Heart left ventricle (tissue), 16 donors: Measurements from ENCODE around the gene FXYD5. TPM values are rescaled to one million over a fixed set of nuclear protein-coding genes. Genes with fewer than 3 reads are reported as not detected.
A peak's percentile ranks its signal among the peaks of the same experiment; 100 is the strongest.

ENCODE experiments used
- ATAC-seq, 4 donors: fragments of 200-7000 bp; cut with Tn5 transposase; one replicate each; pipeline ENCODE4 v1.9.1; 2020 to 2022; ENCODE audit warnings: moderate library complexity in 4 of 4, mild to moderate bottlenecking in 3 of 4, moderate number of reproducible peaks in 1 of 4
- DNase-seq, 5 donors: peaks; one replicate each; pipeline ENCODE4 v3.0.0-alpha.2; 2020
- H3K27ac ChIP-seq, 12 donors: fragments of 200-600 bp; sonication (generic) in 4 of 12; one replicate each; pipeline versions ENCODE4 v1.5.0 to v1.8.0; 2016 to 2022; ENCODE audit warnings: mild to moderate bottlenecking in 2 of 12
- H3K27me3 ChIP-seq, 9 donors: fragments of 200-600 bp; sonication (generic) in 2 of 9; one replicate each; pipeline versions ENCODE4 v1.5.1 to v1.8.0; 2016 to 2022; ENCODE audit warnings: mild to moderate bottlenecking in 3 of 9
- H3K36me3 ChIP-seq, 9 donors: fragments of 200-600 bp; sonication (generic) in 2 of 9; one replicate each; pipeline versions ENCODE4 v1.5.0 to v1.8.0; 2018 to 2022; ENCODE audit warnings: mild to moderate bottlenecking in 2 of 9
- H3K4me1 ChIP-seq, 12 donors: fragments of 200-600 bp; sonication (generic) in 4 of 12; one replicate each; pipeline versions ENCODE4 v1.5.0 to v1.8.0; 2016 to 2022; ENCODE audit warnings: mild to moderate bottlenecking in 3 of 12
- H3K4me3 ChIP-seq, 12 donors: fragments of 200-600 bp; sonication (generic) in 4 of 12; one replicate each; pipeline versions ENCODE4 v1.5.0 to v1.8.0; 2017 to 2022; ENCODE audit warnings: mild to moderate bottlenecking in 9 of 12, moderate library complexity in 4 of 12
- H3K9me3 ChIP-seq, 12 donors: fragments of 200-600 bp; sonication (generic) in 4 of 12; one replicate each; pipeline versions ENCODE4 v1.5.0 to v1.8.0; 2016 to 2022; ENCODE audit warnings: mild to moderate bottlenecking in 1 of 12
- POLR2A ChIP-seq, 2 donors: fragments of 450-650 bp; IDR thresholded peaks; one replicate each; pipeline ENCODE4 v1.6.1; 2017; ENCODE audit warnings: antibody characterized with exemption in 2 of 2, mild to moderate bottlenecking in 2 of 2, moderate library complexity in 2 of 2
- WGBS, 4 donors: extraction: QIAGEN DNeasy Blood & Tissue Kit in 2 of 4; methylation state at CpG; one replicate each; pipeline versions ENCODE4 v1.1.5 to v1.1.7; 2013 to 2018; 5-methylcytosine and 5-hydroxymethylcytosine counted together
- intact Hi-C, 10 donors: fragments of 100-400 bp; cut with DNase I; formaldehyde crosslinking; loops; one replicate each; pipeline versions ENCODE4 v1.11.1 to v1.14.2; 2022
- long read RNA-seq, 3 donors: library from polyadenylated mRNA; unstranded; transcript quantifications; one replicate each; pipeline ENCODE4 v2.0.0, GENCODE V29; 2020 to 2021
- polyA plus RNA-seq, 2 donors: library from polyadenylated mRNA; stranded (reverse); fragments of 200-250 nt; gene quantifications; one replicate each; pipeline ENCODE4 v1.2.3, GENCODE V29; 2013
- total RNA-seq, 9 donors: library from RNA; depleted of rRNA in 2 of 9; stranded (reverse); fragments of >200 nt in 2 of 9; fragmentation: NEBNext Ultra II Directional in 3 of 9; extraction: Animal tissue kit (Norgen Biotek cat#: 25700) in 3 of 9; gene quantifications; one replicate each; pipeline versions ENCODE4 v1.1.0 to v1.2.4, GENCODE V29; 2016 to 2023
- TF ChIP-seq, protein P1 (sequence below), 12 donors: fragments of 200-600 bp; sonication (generic) in 4 of 12; IDR thresholded peaks; one replicate each; pipeline versions ENCODE4 v1.5.0 to v1.8.0; 2018 to 2022; ENCODE audit warnings: antibody characterized with exemption in 12 of 12, mild to moderate bottlenecking in 5 of 12
- donor health status: ischemic (EF 13 %, LVEDD 7.1; RV severe dilation, severe dysfunction).
- donor health status: healthy with polysubstance abuse.
- donor health status: DM: no; HTN: yes; CAD: no.
- donor health status: DM: no; HTN: no; CAD: no.
- donor health status: ischemic (EF 25% LVEDD 6.9; RV normal size, moderate dysfunction).
- donor health status: ischemic (EF 25% LVEDD 5.7; RV mildly dilated, moderate dysfunction).
- donor health status: healthy.
- donor health status: DM: yes; HTN: yes; CAD: no.
- donor health status: ischemic (EF 35%, LVEDD 5.7; RV mildly dilated, moderate dysfunction).
- donor health status: nonischemic (EF 11% LVEDD 7.7; RV severe dilation, severe dysfunction).
- donor health status: DM: yes; HTN: yes; CAD: no.
- donor health status: PGD.
- donor health status: ischemic (EF 29% LVEDD 5.4; RV normal size, mild dysfunction).
- donor health status: nonischemic (EF 23%, LVEDD 6.1; RV moderate dilation, normal function).

The FXYD5 gene, protein sequence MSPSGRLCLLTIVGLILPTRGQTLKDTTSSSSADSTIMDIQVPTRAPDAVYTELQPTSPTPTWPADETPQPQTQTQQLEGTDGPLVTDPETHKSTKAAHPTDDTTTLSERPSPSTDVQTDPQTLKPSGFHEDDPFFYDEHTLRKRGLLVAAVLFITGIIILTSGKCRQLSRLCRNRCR
- total RNA-seq (10 to 100 TPM; 15.3 to 87.9 (median 19.5) TPM), polyA plus RNA-seq (10 to 100 TPM; 31.0 to 59.2 TPM)
- long read RNA-seq, donor 1, partial matches to known transcripts, result 0 of 7 reads
- long read RNA-seq, donor 1, other reads (novel, unspliced or antisense), result 2 of 7 reads
- long read RNA-seq, donor 2, partial matches to known transcripts, result 2 of 8 reads
- long read RNA-seq, donor 2, other reads (novel, unspliced or antisense), result 1 of 8 reads
- long read RNA-seq, donor 3, partial matches to known transcripts, result 1 of 2 reads
- long read RNA-seq, donor 3, other reads (novel, unspliced or antisense), result 1 of 2 reads

DNA sequence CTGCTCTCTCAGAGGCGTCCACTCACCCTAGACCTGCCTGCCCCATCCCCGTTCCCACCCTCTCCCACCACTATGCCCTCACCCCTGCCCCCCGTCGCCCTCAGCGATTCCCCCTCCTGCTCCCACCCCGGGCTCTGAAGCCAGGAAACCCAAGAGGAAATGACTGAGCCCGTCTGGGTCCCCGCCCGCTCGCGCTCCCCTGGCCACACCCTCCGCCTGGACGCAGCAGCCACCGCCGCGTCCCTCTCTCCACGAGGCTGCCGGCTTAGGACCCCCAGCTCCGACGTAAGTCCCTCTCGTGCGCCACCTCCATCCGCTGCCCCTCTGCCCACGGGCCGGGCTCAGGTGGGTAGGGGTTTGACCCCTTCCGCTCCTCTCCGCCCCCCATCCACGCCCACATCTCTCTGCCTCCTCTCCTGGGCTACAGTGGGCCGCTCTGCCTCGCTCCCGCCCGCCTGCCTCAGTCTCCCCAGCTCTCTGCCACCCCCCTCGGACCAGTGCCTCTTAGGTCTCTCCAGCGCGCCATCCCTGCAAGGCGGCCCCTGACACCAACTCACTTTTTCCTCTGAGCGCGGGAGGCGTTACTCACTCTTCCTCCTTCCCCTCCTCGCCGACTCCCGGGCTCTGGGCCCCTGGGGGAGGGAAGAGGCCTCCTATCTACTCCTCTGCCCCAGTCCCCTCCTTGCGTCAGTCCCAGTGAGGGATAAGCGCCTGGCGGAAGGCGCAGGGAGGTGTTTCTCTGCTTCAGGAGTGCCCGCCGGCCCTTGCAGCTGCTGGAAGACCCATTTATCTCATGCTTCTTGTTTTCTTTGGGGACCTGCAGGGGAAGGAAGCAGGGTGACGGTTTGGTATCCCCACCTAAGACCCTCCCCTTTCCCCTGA, at the start of gene FXYD5:
Gene FXYD5, plus strand, starts transcription at position 211 of the 882 bp plus-strand sequence. CDS start 816 bp downstream, outside the sequence.
- intact Hi-C loops, result loop anchor here in 2 of 10 donors (5.0 to 10.0 kb wide), 2 partner anchors 90 to 113 kb away; partner anchors contain the start of genes USF2 (in 2 of the 2) and LSR (in 1 of the 2)
- peak in 1 of 2 donors; percentile 50 for TF ChIP-seq POLR2A (IDR thresholded peaks at IDR 0.05)
- TF ChIP-seq, protein P1, sequence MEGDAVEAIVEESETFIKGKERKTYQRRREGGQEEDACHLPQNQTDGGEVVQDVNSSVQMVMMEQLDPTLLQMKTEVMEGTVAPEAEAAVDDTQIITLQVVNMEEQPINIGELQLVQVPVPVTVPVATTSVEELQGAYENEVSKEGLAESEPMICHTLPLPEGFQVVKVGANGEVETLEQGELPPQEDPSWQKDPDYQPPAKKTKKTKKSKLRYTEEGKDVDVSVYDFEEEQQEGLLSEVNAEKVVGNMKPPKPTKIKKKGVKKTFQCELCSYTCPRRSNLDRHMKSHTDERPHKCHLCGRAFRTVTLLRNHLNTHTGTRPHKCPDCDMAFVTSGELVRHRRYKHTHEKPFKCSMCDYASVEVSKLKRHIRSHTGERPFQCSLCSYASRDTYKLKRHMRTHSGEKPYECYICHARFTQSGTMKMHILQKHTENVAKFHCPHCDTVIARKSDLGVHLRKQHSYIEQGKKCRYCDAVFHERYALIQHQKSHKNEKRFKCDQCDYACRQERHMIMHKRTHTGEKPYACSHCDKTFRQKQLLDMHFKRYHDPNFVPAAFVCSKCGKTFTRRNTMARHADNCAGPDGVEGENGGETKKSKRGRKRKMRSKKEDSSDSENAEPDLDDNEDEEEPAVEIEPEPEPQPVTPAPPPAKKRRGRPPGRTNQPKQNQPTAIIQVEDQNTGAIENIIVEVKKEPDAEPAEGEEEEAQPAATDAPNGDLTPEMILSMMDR (IDR thresholded peaks at IDR 0.05), result peak in 1 of 12 donors; percentile 10
- ATAC-seq, result peak; percentile 65 to 95 (median 89)
- Histone ChIP-seq H3K4me1 (peaks cover 0 to 34% (median 18%) of the 10 kb centered on the region in 12 donors), H3K4me3 (peak within 1 kb of the TSS; percentile 63 to 97 (median 74)), H3K36me3 (peaks cover 0 to 31% (median 22%) of the 10 kb centered on the region in 9 donors), H3K27me3 (peaks cover 0 to 30% (median 4%) of the 10 kb centered on the region in 9 donors), H3K27ac (peak within 1 kb of the TSS; percentile 68 to 91 (median 79)), H3K9me3 (no peaks in the 10 kb centered on the region)
- 1 to 5% (median 2%) methylated on average over 28 to 49 of the region's 49 CpGs for WGBS, 4 donors
- DNase-seq, result peak; percentile 75 to 85 (median 81)

DNA sequence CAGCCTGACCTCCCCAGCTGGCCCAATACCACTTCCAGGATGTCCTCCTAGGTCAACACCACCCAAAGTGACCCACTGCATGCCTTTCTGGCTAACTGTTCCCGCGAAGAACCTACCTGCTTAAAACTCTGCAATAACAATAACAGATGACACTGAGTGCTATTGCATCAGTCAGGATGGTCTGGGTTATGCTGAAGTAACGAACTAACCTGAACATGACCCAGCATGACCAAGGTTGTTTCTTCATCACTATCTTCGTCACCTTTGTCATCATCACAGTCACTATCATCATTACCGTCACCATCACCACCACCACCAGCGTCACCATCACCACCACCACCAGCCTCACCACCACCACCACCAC, 49.5 kb upstream of the FXYD5 start:
- WGBS, 4 donors, result 95 to 97% (median 97%) methylated on average over 6 of the region's 6 CpGs
- no peaks in the 10 kb centered on the region for H3K4me1 ChIP-seq
- TF ChIP-seq, protein P1 (IDR thresholded peaks at IDR 0.05), result no peak
- TF ChIP-seq POLR2A (IDR thresholded peaks at IDR 0.05), result no peak

DNA sequence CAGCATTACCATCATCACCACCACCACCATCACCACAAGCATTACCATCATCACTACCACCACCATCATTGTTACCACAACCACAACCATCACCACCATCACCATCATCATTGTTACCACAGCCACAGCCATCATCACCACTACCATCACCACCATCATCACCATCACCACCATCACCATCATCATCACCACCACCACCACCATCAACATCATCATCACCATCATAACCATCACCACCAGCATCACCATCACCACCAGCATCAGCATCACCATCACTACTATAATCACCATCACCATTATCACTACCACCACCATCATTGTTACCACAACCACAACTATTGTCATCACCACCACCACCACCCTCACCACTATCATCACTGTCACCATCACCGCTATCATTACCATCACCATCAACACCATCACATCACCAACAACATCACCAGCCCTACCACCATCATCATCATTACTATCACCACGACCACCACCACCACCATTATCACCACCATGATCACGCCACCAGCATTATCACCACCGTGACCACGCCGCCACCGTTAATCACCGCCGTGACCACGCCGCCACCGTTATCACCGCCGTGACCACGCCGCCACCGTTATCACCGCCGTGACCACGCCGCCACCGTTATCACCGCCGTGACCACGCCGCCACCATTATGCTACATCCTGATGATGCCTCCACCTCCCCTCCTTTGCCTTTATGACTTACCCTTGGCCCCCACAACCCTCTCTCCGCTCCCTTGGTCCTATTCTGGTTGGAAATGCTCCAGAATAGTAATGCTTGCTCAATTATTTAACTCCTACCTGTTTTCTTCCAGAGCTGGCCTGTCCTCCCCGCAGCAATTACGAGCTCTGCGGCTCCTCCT, 48.9 kb upstream of the FXYD5 start:
- Histone ChIP-seq H3K4me1 (no peaks in the 10 kb centered on the region), H3K27ac (peak overlapping the region in 1 of 12 donors; percentile 17), H3K9me3 (peaks cover 0 to 3% (median 0%) of the 10 kb centered on the region in 12 donors), H3K4me3 (no peak overlapping the region), H3K27me3 (peaks cover 0 to 2% (median 0%) of the 10 kb centered on the region in 9 donors), H3K36me3 (no peaks in the 10 kb centered on the region)
- TF ChIP-seq, protein P1 (IDR thresholded peaks at IDR 0.05), result no peak
- no peak for TF ChIP-seq POLR2A (IDR thresholded peaks at IDR 0.05)
- 81 to 89% (median 86%) methylated on average over 30 of the region's 30 CpGs for WGBS, 4 donors
- DNase-seq (peak in 1 of 5 donors; percentile 40), ATAC-seq (no peak)
- intact Hi-C loops, result no loop called here

More for the DNA sequence above, 49.5 kb upstream of the FXYD5 start:
- H3K9me3 ChIP-seq, result peaks cover 0 to 3% (median 0%) of the 10 kb centered on the region in 12 donors
- intact Hi-C loops, result no loop called here
- no peak for ATAC-seq
- no peak overlapping the region for H3K27ac ChIP-seq
- no peak overlapping the region for H3K4me3 ChIP-seq
- no peaks in the 10 kb centered on the region for H3K36me3 ChIP-seq
- no peak for DNase-seq
- H3K27me3 ChIP-seq, result peaks cover 0 to 2% (median 0%) of the 10 kb centered on the region in 9 donors
